GM18517 (cell line): ENCODE data around the gene PARD6A.
"Not testable (repeated sequence)": the region's sequence is repeated elsewhere in the genome, so short reads cannot be mapped to it uniquely, and the experiment has no call there.

Source experiments
- ATAC-seq: cut with Tn5 transposase; IDR thresholded peaks from one replicate; pipeline ENCODE4 v1.9.1; 2021; ENCODE audit warnings: mild to moderate bottlenecking, moderate library complexity; ENCODE audit not compliant: unreplicated experiment

PARD6A gene

GRCh38 chr16:67679935-67680897 lies 19.5 kb downstream of the PARD6A start:
- ATAC-seq = no peak

- ATAC-seq = no peak
Measured at GRCh38 chr16:67683767-67684166, 23.0 kb downstream of the PARD6A start.

- no peak for ATAC-seq
Measured at GRCh38 chr16:67685388-67686112, 24.8 kb downstream of the PARD6A start.

- ATAC-seq = not testable (repeated sequence)
Measured at GRCh38 chr16:67693517-67694285, 32.9 kb downstream of the PARD6A start.

- no peak for ATAC-seq
Measured at GRCh38 chr16:67694611-67695010, 33.9 kb downstream of the PARD6A start.

GRCh38 chr16:67697422-67698185 lies 36.8 kb downstream of the PARD6A start:
- no peak for ATAC-seq

GRCh38 chr16:67699265-67699664 lies 38.5 kb downstream of the PARD6A start:
- ATAC-seq = no peak

GRCh38 chr16:67701420-67701819 lies 40.7 kb downstream of the PARD6A start:
- no peak for ATAC-seq

GRCh38 chr16:67702130-67702529 lies 41.4 kb downstream of the PARD6A start:
- ATAC-seq = no peak

GRCh38 chr16:67703626-67704025 lies 42.9 kb downstream of the PARD6A start:
- ATAC-seq = no peak

- ATAC-seq = no peak
Measured at GRCh38 chr16:67704110-67704509, 43.4 kb downstream of the PARD6A start.

GRCh38 chr16:67707210-67707609 lies 46.5 kb downstream of the PARD6A start:
- ATAC-seq = no peak

- ATAC-seq = no peak
Measured at GRCh38 chr16:67707790-67708189, 47.0 kb downstream of the PARD6A start.

- ATAC-seq = no peak
Measured at GRCh38 chr16:67708368-67708771, 47.6 kb downstream of the PARD6A start.

GRCh38 chr16:67709050-67709449 lies 48.3 kb downstream of the PARD6A start:
- ATAC-seq = no peak

- ATAC-seq = no peak
Measured at GRCh38 chr16:67710607-67711006, 49.8 kb downstream of the PARD6A start.
